Astrocyte (in vitro differentiated cells and primary cell): ENCODE measurements around the gene FSIP1. TPM values are rescaled to one million over a fixed set of nuclear protein-coding genes. Genes with fewer than 3 reads are reported as not detected.
A peak's percentile ranks its signal among the peaks of the same experiment; 100 is the strongest.

ENCODE experiments used
- DNase-seq: peaks from one replicate; pipeline ENCODE4 v3.0.0-alpha.2; 2010; ENCODE audit warnings: low read depth
- FAIRE-seq: peaks from 2 replicates; lab custom pipeline; 2011; peaks lifted over from hg19 to GRCh38; lab: Jason Lieb, UNC
- H2AFZ ChIP-seq: 2 replicates; pipeline ENCODE4 v1.6.0; 2012; ENCODE audit warnings: low read depth, low read length, inconsistent platforms
- H3K27ac ChIP-seq: 2 replicates; pipeline ENCODE4 v1.5.1; 2011; ENCODE audit warnings: low read depth, low read length, inconsistent platforms
- H3K27me3 ChIP-seq: 2 replicates; pipeline ENCODE4 v1.6.0; 2011; ENCODE audit warnings: low read length, inconsistent platforms; ENCODE audit not compliant: insufficient read depth
- H3K36me3 ChIP-seq: 2 replicates; pipeline ENCODE4 v1.5.1; 2011; ENCODE audit warnings: low read length, inconsistent platforms; ENCODE audit not compliant: insufficient read depth
- H3K4me1 ChIP-seq: 2 replicates; pipeline ENCODE4 v1.5.1; 2011; ENCODE audit warnings: low read length, inconsistent platforms; ENCODE audit not compliant: insufficient read depth
- H3K4me2 ChIP-seq: 2 replicates; pipeline ENCODE4 v1.6.0; 2012; ENCODE audit warnings: low read length, inconsistent platforms
- H3K4me3 ChIP-seq: 2 replicates; pipeline ENCODE4 v1.5.1; 2011; ENCODE audit warnings: low read depth, mild to moderate bottlenecking, low read length, inconsistent platforms; ENCODE audit not compliant: insufficient read depth
- H3K79me2 ChIP-seq: 2 replicates; pipeline ENCODE4 v1.6.0; 2012; ENCODE audit warnings: mild to moderate bottlenecking, low read length, inconsistent platforms; ENCODE audit not compliant: insufficient read depth
- H3K9ac ChIP-seq: 2 replicates; pipeline ENCODE4 v1.6.0; 2012; ENCODE audit warnings: mild to moderate bottlenecking, low read length, inconsistent platforms
- H3K9me3 ChIP-seq: 2 replicates; pipeline ENCODE4 v1.5.1; 2012; ENCODE audit warnings: low read depth, mild to moderate bottlenecking, low read length, inconsistent platforms; ENCODE audit not compliant: insufficient read depth
- H4K20me1 ChIP-seq: 2 replicates; pipeline ENCODE4 v1.6.0; 2012; ENCODE audit warnings: low read length, inconsistent platforms; ENCODE audit not compliant: insufficient read depth
- H3K27ac Mint-ChIP-seq: one replicate; pipeline ENCODE4 v1.8.0; 2021; ENCODE audit warnings: mild to moderate bottlenecking, mixed read lengths; ENCODE audit not compliant: unreplicated experiment
- H3K27me3 Mint-ChIP-seq: one replicate; pipeline ENCODE4 v1.8.0; 2021; ENCODE audit warnings: low read depth, mixed read lengths; ENCODE audit not compliant: unreplicated experiment
- H3K36me3 Mint-ChIP-seq: one replicate; pipeline ENCODE4 v1.8.0; 2021; ENCODE audit warnings: low read depth, mixed read lengths; ENCODE audit not compliant: unreplicated experiment
- H3K4me1 Mint-ChIP-seq: one replicate; pipeline ENCODE4 v1.8.0; 2021; ENCODE audit warnings: low read depth, mixed read lengths; ENCODE audit not compliant: unreplicated experiment
- H3K4me3 Mint-ChIP-seq: one replicate; pipeline ENCODE4 v1.8.0; 2021; ENCODE audit warnings: mild to moderate bottlenecking, moderate library complexity, mixed read lengths; ENCODE audit not compliant: unreplicated experiment
- H3K9me3 Mint-ChIP-seq: one replicate; pipeline ENCODE4 v1.8.0; 2021; ENCODE audit warnings: mild to moderate bottlenecking, mixed read lengths; ENCODE audit not compliant: unreplicated experiment
- CTCF ChIP-seq: IDR thresholded peaks from 2 replicates; pipeline ENCODE4 v1.5.1; 2011; ENCODE audit warnings: low read depth, mild to moderate bottlenecking, inconsistent platforms, low read length, moderate library complexity; ENCODE audit not compliant: insufficient read depth
- EZH2 ChIP-seq: IDR thresholded peaks from 2 replicates; pipeline ENCODE4 v1.6.1; 2012; ENCODE audit warnings: mild to moderate bottlenecking, low read length, inconsistent platforms; ENCODE audit not compliant: insufficient read depth
- total RNA-seq: library from RNA; stranded (reverse); gene quantifications from 2 replicates; pipeline ENCODE4 v1.2.1, GENCODE V29; 2021

Gene FSIP1
- total RNA-seq, 1 donor from 2014 or later = 0.77 TPM

DNA sequence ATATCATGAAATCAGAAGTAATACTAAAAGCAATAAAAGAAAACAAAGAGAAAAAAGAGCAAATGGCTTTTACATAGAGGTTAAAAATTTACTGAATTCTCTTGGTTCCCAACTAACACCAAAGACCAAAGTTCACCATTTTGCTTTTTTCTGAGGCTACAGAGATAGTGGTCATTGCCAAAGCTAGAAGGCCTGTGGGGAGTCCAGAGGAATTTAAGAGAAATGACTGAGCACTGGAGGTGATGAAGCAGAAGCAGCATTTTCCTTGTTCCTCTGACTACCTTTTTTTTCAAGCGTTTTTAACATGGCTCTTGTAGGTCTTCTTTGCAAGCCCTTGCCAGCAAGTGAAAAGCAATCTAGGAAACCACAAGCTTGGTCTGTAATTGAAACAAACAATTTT lies 143.6 kb downstream of the FSIP1 start:
- H3K36me3 Mint-ChIP-seq = no peaks in the 10 kb centered on the region
- H3K27me3 Mint-ChIP-seq = no peaks in the 10 kb centered on the region
- peaks cover 17% of the 10 kb centered on the region for H3K4me1 ChIP-seq
- no peaks in the 10 kb centered on the region for H4K20me1 ChIP-seq
- H3K27ac Mint-ChIP-seq = no peak overlapping the region
- no peak for FAIRE-seq
- H2AFZ ChIP-seq = no peak overlapping the region
- no peak overlapping the region for H3K27ac ChIP-seq
- no peaks in the 10 kb centered on the region for H3K79me2 ChIP-seq
- H3K4me3 Mint-ChIP-seq = no peak overlapping the region
- no peaks in the 10 kb centered on the region for H3K27me3 ChIP-seq
- no peak overlapping the region for H3K9ac ChIP-seq
- no peak for TF ChIP-seq CTCF
- TF ChIP-seq EZH2 = no peak
- DNase-seq = no peak
- no peaks in the 10 kb centered on the region for H3K9me3 Mint-ChIP-seq
- no peak overlapping the region for H3K4me2 ChIP-seq
- no peaks in the 10 kb centered on the region for H3K36me3 ChIP-seq
- peaks cover 13% of the 10 kb centered on the region for H3K4me1 Mint-ChIP-seq
- no peaks in the 10 kb centered on the region for H3K9me3 ChIP-seq
- no peak overlapping the region for H3K4me3 ChIP-seq

DNA sequence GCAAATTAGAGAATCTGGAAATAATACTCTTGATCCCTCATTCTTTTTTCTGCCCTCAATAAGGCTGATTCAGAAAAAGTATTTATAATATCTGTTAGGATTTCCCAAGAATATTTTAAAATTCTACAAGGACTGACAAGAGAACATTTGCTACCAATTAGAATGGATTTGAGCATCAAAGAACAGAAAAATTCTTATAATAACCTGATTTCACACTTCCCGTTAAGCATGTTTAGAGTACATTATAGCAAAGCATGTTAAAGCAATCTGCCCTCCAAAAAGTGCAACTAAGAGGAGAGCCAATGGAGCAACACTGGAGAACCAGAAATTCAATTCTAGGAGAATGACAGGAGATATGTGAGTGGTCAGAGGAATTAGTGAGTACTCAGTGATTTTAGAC lies 144.6 kb downstream of the FSIP1 start:
- H3K9ac ChIP-seq = no peak overlapping the region
- TF ChIP-seq EZH2 = no peak
- no peak for TF ChIP-seq CTCF
- no peaks in the 10 kb centered on the region for H3K9me3 ChIP-seq
- no peak overlapping the region for H3K27ac Mint-ChIP-seq
- H4K20me1 ChIP-seq = no peaks in the 10 kb centered on the region
- no peaks in the 10 kb centered on the region for H3K27me3 ChIP-seq
- no peaks in the 10 kb centered on the region for H3K9me3 Mint-ChIP-seq
- H3K4me1 Mint-ChIP-seq = peaks cover 13% of the 10 kb centered on the region
- FAIRE-seq (no peak), DNase-seq (no peak)
- no peak overlapping the region for H2AFZ ChIP-seq
- no peak overlapping the region for H3K4me3 Mint-ChIP-seq
- no peaks in the 10 kb centered on the region for H3K79me2 ChIP-seq
- H3K27me3 Mint-ChIP-seq = no peaks in the 10 kb centered on the region
- no peak overlapping the region for H3K4me2 ChIP-seq
- no peaks in the 10 kb centered on the region for H3K36me3 Mint-ChIP-seq
- peaks cover 17% of the 10 kb centered on the region for H3K4me1 ChIP-seq
- H3K4me3 ChIP-seq = no peak overlapping the region
- H3K27ac ChIP-seq = no peak overlapping the region
- no peaks in the 10 kb centered on the region for H3K36me3 ChIP-seq

GRCh38 chr15:39631357-39631756 lies 151.3 kb downstream of the FSIP1 start:
- TF ChIP-seq CTCF (peak; percentile 4), EZH2 (no peak)
- Histone ChIP-seq H3K4me3 (no peak overlapping the region), H2AFZ (no peak overlapping the region), H3K4me1 (peaks cover 22% of the 10 kb centered on the region), H3K4me2 (no peak overlapping the region), H3K79me2 (no peaks in the 10 kb centered on the region), H3K9me3 (no peaks in the 10 kb centered on the region), H3K9ac (no peak overlapping the region), H3K36me3 (no peaks in the 10 kb centered on the region), H3K27me3 (no peaks in the 10 kb centered on the region), H3K27ac (peak overlapping the region; percentile 21), H4K20me1 (no peaks in the 10 kb centered on the region)
- FAIRE-seq = no peak
- peaks cover 6% of the 10 kb centered on the region for H3K36me3 Mint-ChIP-seq
- no peaks in the 10 kb centered on the region for H3K9me3 Mint-ChIP-seq
- no peak overlapping the region for H3K4me3 Mint-ChIP-seq
- H3K27me3 Mint-ChIP-seq = no peaks in the 10 kb centered on the region
- peaks cover 32% of the 10 kb centered on the region for H3K4me1 Mint-ChIP-seq
- DNase-seq = peak; percentile 83
- H3K27ac Mint-ChIP-seq = peak overlapping the region; percentile 42
